SKM-1 treated with dmso at 0.1 percent for 144 hours (cell line): ENCODE results near the gene AKAP9.
"Not testable (repeated sequence)": the region's sequence is repeated elsewhere in the genome, so short reads cannot be mapped to it uniquely, and the experiment has no call there.

ENCODE experiments used
- DNase-seq: peaks from one replicate; lab custom pipeline; 2025; ENCODE audit not compliant: unreplicated experiment; lab: John Stamatoyannopoulos, UW

Gene AKAP9

GRCh38 chr7:92006046-92006445, 65.4 kb downstream of the AKAP9 start:
- DNase-seq, result no peak

GRCh38 chr7:92010215-92010614, 69.6 kb downstream of the AKAP9 start:
- no peak for DNase-seq

GRCh38 chr7:92013611-92014010, 72.9 kb downstream of the AKAP9 start:
- DNase-seq, result no peak

- no peak for DNase-seq
These were observed 80.0 kb downstream of the AKAP9 start for GRCh38 chr7:92020636-92021035.

- DNase-seq, result no peak
These were observed 84.6 kb downstream of the AKAP9 start for GRCh38 chr7:92025260-92025659.

DNA sequence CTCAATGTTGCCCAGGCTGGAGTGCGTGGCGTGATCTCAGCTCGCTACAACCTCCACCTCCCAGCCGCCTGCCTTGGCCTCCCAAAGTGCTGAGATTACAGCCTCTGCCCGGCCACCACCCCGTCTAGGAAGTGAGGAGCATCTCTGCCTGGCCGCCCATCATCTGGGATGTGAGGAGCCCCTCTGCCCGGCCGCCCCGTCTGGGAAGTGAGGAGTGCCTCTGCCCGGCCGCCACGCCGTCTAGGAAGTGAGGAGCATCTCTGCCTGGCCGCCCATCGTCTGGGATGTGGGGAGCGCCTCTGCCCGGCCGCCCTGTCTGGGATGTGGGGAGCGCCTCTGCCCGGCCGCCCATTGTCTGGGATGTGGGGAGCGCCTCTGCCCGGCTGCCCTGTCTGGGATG, 86.0 kb downstream of the AKAP9 start:
- DNase-seq, result not testable (repeated sequence)

- DNase-seq, result not testable (repeated sequence)
These were observed 86.5 kb downstream of the AKAP9 start for GRCh38 chr7:92027128-92027527.

DNA sequence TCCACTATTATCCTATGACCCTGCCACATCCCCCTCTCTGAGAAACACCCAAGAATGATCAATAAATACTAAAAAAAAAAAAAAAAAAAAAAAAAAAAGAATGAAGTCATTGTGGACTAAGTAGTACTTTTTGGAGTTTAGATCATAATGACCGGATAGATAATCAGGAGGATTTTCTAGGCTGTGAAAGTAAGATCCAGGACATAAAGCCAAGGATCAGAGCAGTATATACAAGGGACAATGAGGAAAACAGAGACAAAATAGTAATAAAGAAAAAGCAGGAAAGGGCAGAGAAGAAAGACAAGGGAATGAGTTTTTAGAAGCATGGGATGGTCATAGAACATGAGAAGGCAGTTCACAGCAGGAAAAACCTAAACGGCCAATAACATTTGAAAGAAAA, 87.6 kb downstream of the AKAP9 start:
- no peak for DNase-seq

GRCh38 chr7:92028686-92029085, 88.0 kb downstream of the AKAP9 start:
- DNase-seq, result no peak

DNA sequence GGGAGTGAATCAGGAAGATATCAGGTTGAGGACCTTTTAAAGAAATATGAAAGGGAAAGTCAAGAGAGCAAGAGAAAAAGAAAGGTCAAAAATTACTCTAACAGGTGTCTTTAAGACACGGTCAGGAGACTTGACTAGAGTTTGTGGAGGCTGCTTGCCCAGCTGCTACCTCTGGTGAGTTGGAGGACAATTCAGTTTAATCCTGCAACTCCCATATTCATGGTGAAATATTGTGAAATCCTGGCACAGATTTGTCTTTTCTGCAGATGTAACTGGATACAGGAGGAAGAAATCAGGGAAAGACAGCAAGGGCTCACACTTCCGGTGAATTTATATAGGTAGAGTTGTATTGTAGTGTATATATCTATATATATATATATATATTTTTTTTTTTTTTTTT, 93.5 kb downstream of the AKAP9 start:
- DNase-seq, result no peak

- no peak for DNase-seq
These were observed 94.9 kb downstream of the AKAP9 start for GRCh38 chr7:92035576-92035975.

DNA sequence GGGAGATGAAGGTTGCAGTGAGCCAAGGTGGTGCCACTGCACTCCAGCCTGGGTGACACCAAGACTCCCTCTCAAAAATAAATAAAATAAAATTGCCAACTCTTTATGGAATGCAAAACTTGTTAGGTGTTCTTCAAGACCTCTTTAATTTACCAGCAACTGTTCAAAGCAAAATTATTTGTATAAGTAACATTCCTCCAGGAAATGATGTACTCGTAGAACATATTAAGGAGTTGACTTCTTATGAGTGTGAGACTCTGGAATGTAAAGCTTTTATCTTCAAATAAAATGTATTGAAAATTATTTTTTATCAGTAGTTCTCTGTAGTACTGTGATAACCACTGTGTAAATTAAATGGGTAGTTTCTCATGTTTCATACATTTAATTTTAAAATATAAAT, 99.2 kb downstream of the AKAP9 start:
- DNase-seq, result no peak

DNA sequence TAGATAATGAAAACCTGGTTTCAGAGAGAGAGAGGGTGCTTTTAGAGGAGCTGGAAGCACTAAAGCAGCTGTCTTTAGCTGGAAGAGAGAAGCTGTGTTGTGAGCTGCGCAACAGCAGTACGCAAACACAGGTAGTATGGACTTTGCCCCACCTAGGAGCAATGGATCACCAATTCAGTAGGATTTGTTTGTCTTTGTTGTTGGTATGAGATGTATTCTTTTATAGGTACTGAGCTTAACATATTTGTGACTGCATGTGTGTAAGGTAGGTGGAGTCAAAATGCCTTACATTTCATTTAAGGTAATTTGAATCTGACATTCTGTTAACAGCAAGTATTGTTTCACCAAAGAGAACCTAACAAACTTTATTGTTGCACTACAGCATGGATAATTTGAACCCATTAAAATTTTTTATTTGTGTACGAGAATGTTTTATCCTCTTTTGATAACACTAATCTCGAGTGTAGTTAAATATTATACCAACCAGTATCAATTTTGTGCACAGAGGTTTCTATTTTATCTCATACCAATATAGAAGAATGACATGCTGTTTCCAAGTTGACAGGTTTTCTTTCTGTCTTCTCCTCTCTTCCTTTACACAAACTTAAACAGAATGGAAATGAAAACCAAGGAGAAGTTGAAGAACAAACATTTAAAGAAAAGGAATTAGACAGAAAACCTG, 101.5 kb downstream of the AKAP9 start:
- no peak for DNase-seq

DNA sequence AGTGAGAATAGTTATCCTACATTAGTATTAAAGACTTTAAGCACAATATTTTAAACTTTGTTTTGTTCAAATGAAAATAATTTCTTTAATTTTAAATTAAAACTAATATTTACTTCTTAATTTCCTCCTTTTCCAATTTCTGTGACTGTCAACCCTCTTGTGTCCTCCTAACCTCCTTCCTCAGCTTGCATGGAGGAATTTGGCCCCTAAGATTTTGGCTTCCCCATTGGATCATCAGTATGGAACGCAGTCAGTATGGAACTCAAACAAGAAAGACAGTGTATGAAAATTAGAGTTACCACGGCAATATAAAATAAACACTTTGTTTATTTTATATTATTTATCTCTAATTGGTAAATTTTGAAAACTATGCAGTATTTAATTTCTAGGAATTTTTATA, 102.4 kb downstream of the AKAP9 start:
- no peak for DNase-seq

GRCh38 chr7:92043637-92044036, 103.0 kb downstream of the AKAP9 start:
- no peak for DNase-seq

DNA sequence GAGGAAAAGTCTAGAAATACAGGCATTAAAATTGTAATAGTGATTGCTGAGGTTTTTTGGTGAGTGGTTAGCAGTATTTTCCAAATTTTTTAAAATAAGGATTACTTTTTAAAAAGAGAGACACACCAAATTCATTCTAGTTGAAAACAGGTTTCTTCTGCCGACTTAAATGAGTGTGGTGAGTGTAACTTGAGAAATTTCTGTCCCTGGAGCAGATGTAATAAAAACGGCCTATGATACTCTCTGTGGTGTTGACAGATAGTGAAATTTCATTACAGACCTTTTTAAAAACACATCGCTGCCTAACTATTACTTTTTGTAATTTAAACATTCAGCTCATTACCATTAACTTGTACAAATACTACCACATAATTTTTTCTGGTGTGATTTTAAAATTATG, 103.5 kb downstream of the AKAP9 start:
- DNase-seq, result no peak

GRCh38 chr7:92044940-92045339, 104.3 kb downstream of the AKAP9 start:
- DNase-seq, result no peak

- DNase-seq, result no peak
These were observed 111.0 kb downstream of the AKAP9 start for GRCh38 chr7:92051655-92052054.

- no peak for DNase-seq
These were observed 111.5 kb downstream of the AKAP9 start for GRCh38 chr7:92052159-92052558.

- DNase-seq, result no peak
These were observed 112.0 kb downstream of the AKAP9 start for GRCh38 chr7:92052684-92053083.

DNA sequence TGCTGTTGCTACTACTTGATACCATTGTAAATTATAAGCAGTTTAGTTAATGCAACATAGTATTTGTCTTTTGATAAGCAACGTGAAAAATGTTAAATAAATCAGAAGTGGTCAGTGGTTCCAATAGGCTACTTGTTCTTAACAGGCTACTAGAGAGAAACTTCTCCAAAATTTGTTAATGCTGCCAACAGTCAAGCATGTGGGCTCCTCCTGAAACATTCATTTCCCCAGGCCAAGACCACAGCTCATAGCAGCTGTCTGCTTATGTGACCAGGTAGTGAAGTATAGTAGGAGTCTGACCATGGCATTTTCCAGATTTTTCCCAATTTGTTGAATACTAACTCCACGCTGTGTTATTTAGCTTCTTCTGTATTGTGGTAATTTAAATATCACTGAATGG, 112.7 kb downstream of the AKAP9 start:
- no peak for DNase-seq

DNA sequence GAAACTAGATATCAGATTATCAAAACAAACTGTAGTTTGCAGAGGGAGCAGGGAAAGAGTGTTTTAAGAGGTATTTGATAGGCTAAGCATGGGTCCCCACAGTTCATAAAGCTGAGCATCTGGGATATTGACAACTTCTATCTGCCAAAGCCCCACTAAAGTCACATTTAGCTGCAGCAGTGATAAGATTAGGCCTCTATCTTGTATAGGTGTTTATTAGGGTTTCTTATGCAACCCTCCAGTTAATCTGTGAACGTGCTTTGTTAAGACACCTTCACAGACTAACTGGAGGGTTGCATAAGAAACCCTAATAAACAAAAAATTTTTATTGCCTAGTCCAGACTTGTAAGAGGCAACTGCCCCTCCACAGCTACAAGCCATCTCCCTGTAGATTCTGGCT, 115.6 kb downstream of the AKAP9 start:
- no peak for DNase-seq

- DNase-seq, result no peak
These were observed 116.7 kb downstream of the AKAP9 start for GRCh38 chr7:92057375-92057774.
